Breast epithelium (tissue), 3 donors: ENCODE results near the gene GCFC2.

Experiments
- POLR2A ChIP-seq: fragments of 450-650 bp; IDR thresholded peaks from one replicate; pipeline ENCODE4 v1.6.1; 2016; ENCODE audit warnings: antibody characterized with exemption, mild to moderate bottlenecking, moderate library complexity
- POLR2AphosphoS5 ChIP-seq, 3 donors: sonication (generic); formaldehyde crosslinking; IDR thresholded peaks; one replicate each; pipeline ENCODE4 v1.6.1; 2017; ENCODE audit warnings: antibody characterized with exemption in 3 of 3
- TF ChIP-seq, protein P1 (sequence below), 3 donors: fragments of 450-650 bp; IDR thresholded peaks; one replicate each; pipeline ENCODE4 v1.5.1; 2016 to 2017; ENCODE audit warnings: antibody characterized with exemption in 3 of 3, mild to moderate bottlenecking in 3 of 3, moderate library complexity in 3 of 3

DNA sequence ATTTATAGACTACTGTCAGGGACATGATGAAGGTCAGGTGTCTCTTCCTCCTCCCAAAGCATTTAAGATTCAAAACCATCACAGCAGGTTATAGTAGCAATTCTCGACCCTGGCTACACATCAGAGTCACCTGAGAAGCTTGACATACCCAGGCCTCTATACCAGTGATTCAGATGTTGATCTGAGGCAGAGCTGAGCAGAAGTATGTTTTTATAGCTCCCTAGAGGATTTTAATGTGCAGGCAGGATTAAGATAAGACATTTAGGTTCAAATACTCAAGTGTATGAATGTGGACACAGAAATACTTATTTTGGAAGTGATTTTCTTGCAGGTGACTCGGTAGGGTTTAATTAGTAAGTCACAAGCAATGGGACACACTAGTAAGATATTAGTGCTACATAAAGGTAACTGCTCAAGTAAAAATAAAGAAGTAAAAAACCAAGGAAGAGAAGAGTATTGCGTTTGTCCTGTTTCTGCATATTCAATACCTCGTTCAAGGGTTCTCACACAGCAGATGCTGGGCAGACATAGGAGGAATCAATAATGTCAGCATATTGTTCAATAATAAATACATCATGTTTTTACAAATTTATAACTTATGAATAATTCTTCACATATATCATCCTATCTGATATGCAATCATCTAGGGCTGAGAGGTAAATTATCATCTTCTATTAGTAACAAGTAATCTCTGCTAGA, 7.0 kb downstream of the GCFC2 start:
- TF ChIP-seq, protein P1, sequence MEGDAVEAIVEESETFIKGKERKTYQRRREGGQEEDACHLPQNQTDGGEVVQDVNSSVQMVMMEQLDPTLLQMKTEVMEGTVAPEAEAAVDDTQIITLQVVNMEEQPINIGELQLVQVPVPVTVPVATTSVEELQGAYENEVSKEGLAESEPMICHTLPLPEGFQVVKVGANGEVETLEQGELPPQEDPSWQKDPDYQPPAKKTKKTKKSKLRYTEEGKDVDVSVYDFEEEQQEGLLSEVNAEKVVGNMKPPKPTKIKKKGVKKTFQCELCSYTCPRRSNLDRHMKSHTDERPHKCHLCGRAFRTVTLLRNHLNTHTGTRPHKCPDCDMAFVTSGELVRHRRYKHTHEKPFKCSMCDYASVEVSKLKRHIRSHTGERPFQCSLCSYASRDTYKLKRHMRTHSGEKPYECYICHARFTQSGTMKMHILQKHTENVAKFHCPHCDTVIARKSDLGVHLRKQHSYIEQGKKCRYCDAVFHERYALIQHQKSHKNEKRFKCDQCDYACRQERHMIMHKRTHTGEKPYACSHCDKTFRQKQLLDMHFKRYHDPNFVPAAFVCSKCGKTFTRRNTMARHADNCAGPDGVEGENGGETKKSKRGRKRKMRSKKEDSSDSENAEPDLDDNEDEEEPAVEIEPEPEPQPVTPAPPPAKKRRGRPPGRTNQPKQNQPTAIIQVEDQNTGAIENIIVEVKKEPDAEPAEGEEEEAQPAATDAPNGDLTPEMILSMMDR (IDR thresholded peaks at IDR 0.05) = no peak
- no peak for TF ChIP-seq POLR2AphosphoS5 (IDR thresholded peaks at IDR 0.05)
- no peak for TF ChIP-seq POLR2A
